B cell (primary cell): ENCODE results near the gene NEGR1. TPM values are rescaled to one million over a fixed set of nuclear protein-coding genes. Genes with fewer than 3 reads are reported as not detected.

ENCODE experiments used
- ATAC-seq: fragments of 200-7000 bp; cut with Tn5 transposase; one replicate; pipeline ENCODE4 v1.10.0; 2021; ENCODE audit warnings: low read depth, mild to moderate bottlenecking, moderate number of reproducible peaks, moderate library complexity
- CTCF ChIA-PET: fragments of 350-600 bp; sonication (Branson Sonifier 250); formaldehyde crosslinking; loops from one replicate; lab custom pipeline; 2021; ENCODE audit warnings: antibody characterized with exemption, inconsistent platforms; lab: Charles Lee
- POLR2A ChIA-PET: fragments of 350-600 bp; sonication (Branson Sonifier 250); formaldehyde crosslinking; loops from one replicate; lab custom pipeline; 2021; ENCODE audit warnings: antibody characterized with exemption; lab: Charles Lee
- DNase-seq: peaks from one replicate; pipeline ENCODE4 v3.0.0; 2013
- H2AFZ ChIP-seq: 2 replicates; pipeline ENCODE4 v1.6.1; 2012; ENCODE audit warnings: mild to moderate bottlenecking, low read depth, low read length; ENCODE audit not compliant: insufficient read depth, poor library complexity, severe bottlenecking
- H3K27ac ChIP-seq, 2 donors: 1 replicate in 1 of 2; 2 replicates in 1 of 2; pipeline ENCODE4 v1.5.1; 2012 to 2013; ENCODE audit warnings: low read length in 2 of 2, mild to moderate bottlenecking in 2 of 2, moderate library complexity in 1 of 2
- H3K27me3 ChIP-seq, 4 experiments: fragments of 200-600 bp in 1 of 4; sonication (generic) in 1 of 4; replicated peaks in 1 of 4; 1 replicate in 2 of 4; 2 replicates in 2 of 4; pipeline versions ENCODE4 v1.6.1 to v1.7.0; 2013 to 2016; ENCODE audit warnings: low read length in 3 of 4, mild to moderate bottlenecking in 2 of 4, mixed read lengths in 1 of 4, moderate library complexity in 1 of 4; ENCODE audit not compliant: insufficient read depth in 4 of 4, control insufficient read depth in 3 of 4; ENCODE audit errors: control extremely low read depth in 1 of 4
- H3K36me3 ChIP-seq, 2 experiments: replicated peaks in 1 of 2; 1 replicate in 1 of 2; 2 replicates in 1 of 2; pipeline versions ENCODE4 v1.6.1 to v1.7.1; 2013; ENCODE audit warnings: low read length in 1 of 2; ENCODE audit not compliant: insufficient read depth in 2 of 2, control insufficient read depth in 1 of 2; ENCODE audit errors: control extremely low read depth in 1 of 2, extremely low read depth in 1 of 2
- H3K4me1 ChIP-seq, 2 donors: fragments of 200-600 bp in 1 of 2; sonication (generic) in 1 of 2; 1 replicate in 1 of 2; 2 replicates in 1 of 2; pipeline versions ENCODE4 v1.5.1 to v1.6.1; 2013 to 2017; ENCODE audit warnings: low read length in 2 of 2; ENCODE audit not compliant: control insufficient read depth in 2 of 2, insufficient read depth in 2 of 2
- H3K4me2 ChIP-seq: replicated peaks from 2 replicates; pipeline ENCODE3; 2012; ENCODE audit warnings: mild to moderate bottlenecking, low read depth, low read length; ENCODE audit not compliant: poor library complexity, severe bottlenecking
- H3K4me3 ChIP-seq, 5 experiments: fragments of 200-600 bp in 1 of 5; sonication (generic) in 1 of 5; 1 replicate in 3 of 5; 2 replicates in 2 of 5; pipeline versions ENCODE4 v1.5.1 to v1.7.0; 2011 to 2016; ENCODE audit warnings: low read length in 4 of 5, mild to moderate bottlenecking in 4 of 5, low read depth in 2 of 5, control low read depth in 1 of 5, moderate library complexity in 1 of 5; ENCODE audit not compliant: insufficient read depth in 1 of 5; ENCODE audit errors: control extremely low read depth in 1 of 5, extremely low read depth in 1 of 5
- H3K79me2 ChIP-seq: fragments of 200-600 bp; sonication (generic); one replicate; pipeline ENCODE4 v1.6.0; 2016; ENCODE audit warnings: low read length; ENCODE audit not compliant: control insufficient read depth, insufficient read depth
- H3K9ac ChIP-seq: fragments of 200-600 bp; sonication (generic); 2 replicates; pipeline ENCODE4 v1.6.1; 2017; ENCODE audit warnings: mild to moderate bottlenecking, low read length, moderate library complexity
- H3K9me3 ChIP-seq, 3 donors: one replicate each; pipeline versions ENCODE4 v1.6.1 to v1.7.1; 2013; ENCODE audit warnings: low read length in 2 of 3; ENCODE audit not compliant: control insufficient read depth in 2 of 3, insufficient read depth in 1 of 3; ENCODE audit errors: control extremely low read depth in 1 of 3
- H4K20me1 ChIP-seq: 2 replicates; pipeline ENCODE4 v1.6.0; 2012; ENCODE audit warnings: mild to moderate bottlenecking, low read length; ENCODE audit not compliant: insufficient read depth, control insufficient read depth, poor library complexity, severe bottlenecking
- H3K27ac Mint-ChIP-seq: one replicate; pipeline ENCODE4 v1.8.0; 2021; ENCODE audit warnings: mixed read lengths
- H3K27me3 Mint-ChIP-seq: one replicate; pipeline ENCODE4 v1.8.0; 2021; ENCODE audit warnings: mixed read lengths
- H3K4me1 Mint-ChIP-seq: one replicate; pipeline ENCODE4 v1.8.0; 2021; ENCODE audit warnings: mixed read lengths
- H3K4me3 Mint-ChIP-seq: one replicate; pipeline ENCODE4 v1.8.0; 2021; ENCODE audit warnings: mixed read lengths
- H3K9me3 Mint-ChIP-seq: one replicate; pipeline ENCODE4 v1.8.0; 2022; ENCODE audit warnings: mixed read lengths; ENCODE audit not compliant: insufficient read depth
- CTCF ChIP-seq: fragments of 200-600 bp; IDR thresholded peaks from one replicate; pipeline ENCODE4 v1.8.0; 2022; ENCODE audit warnings: antibody characterized with exemption, mild to moderate bottlenecking
- EZH2 ChIP-seq: IDR thresholded peaks from 2 replicates; pipeline ENCODE4 v1.6.1; 2012; ENCODE audit warnings: borderline replicate concordance, low read depth, mild to moderate bottlenecking, moderate library complexity, low read length; ENCODE audit not compliant: insufficient read depth, poor library complexity, severe bottlenecking
- WGBS: methylation state at CpG from one replicate; pipeline ENCODE4 v1.1.5; 2013; ENCODE audit warnings: missing lambda C conversion rate; ENCODE audit not compliant: insufficient coverage; 5-methylcytosine and 5-hydroxymethylcytosine counted together
- intact Hi-C: fragments of 100-400 bp; cut with micrococcal nuclease; formaldehyde crosslinking; loops from one replicate; pipeline ENCODE4 v1.10.0; 2022
- polyA plus RNA-seq: library from polyadenylated mRNA; depleted of rRNA; stranded (reverse); fragments of >200 nt; gene quantifications from 2 replicates; pipeline ENCODE4 v1.2.3, GENCODE V29; 2012
- total RNA-seq, 2 donors: library from RNA; stranded (reverse); fragments of 120-200 nt in 1 of 2; gene quantifications; 1 replicate in 1 of 2; 2 replicates in 1 of 2; pipeline versions ENCODE4 v1.2.3 to v1.2.4, GENCODE V29; 2013 to 2022

Gene NEGR1
- total and polyA plus RNA-seq, 2 donors (not counting 1 experiment from before 2014, with no cell fraction given): 0.01 TPM; not detected in 1

- Mint-ChIP-seq H3K27ac (no peak overlapping the region), H3K4me3 (no peak overlapping the region), H3K9me3 (peaks cover 2% of the 10 kb centered on the region), H3K27me3 (no peaks in the 10 kb centered on the region), H3K4me1 (no peaks in the 10 kb centered on the region)
- Histone ChIP-seq H3K27me3 (no peaks in the 10 kb centered on the region), H3K9me3 (no peaks in the 10 kb centered on the region), H2AFZ (no peak overlapping the region), H3K4me3 (no peak overlapping the region), H3K9ac (no peak overlapping the region), H3K4me2 (no peak overlapping the region), H3K27ac (no peak overlapping the region), H3K36me3 (no peaks in the 10 kb centered on the region), H4K20me1 (no peaks in the 10 kb centered on the region), H3K79me2 (no peaks in the 10 kb centered on the region), H3K4me1 (no peaks in the 10 kb centered on the region)
- no peak for DNase-seq
- CTCF ChIA-PET: no interaction called here
- POLR2A ChIA-PET: no interaction called here
- no peak for ATAC-seq
- intact Hi-C loops: no loop called here
- 100% methylated on average over 1 of the region's 4 CpGs for WGBS
- TF ChIP-seq EZH2 (no peak), CTCF (no peak)
Observed at GRCh38 chr1:71660411-71660810, 621.9 kb downstream of the NEGR1 start.

- Histone ChIP-seq H4K20me1 (no peaks in the 10 kb centered on the region), H3K4me3 (no peak overlapping the region), H3K27ac (no peak overlapping the region), H3K36me3 (no peaks in the 10 kb centered on the region), H3K9ac (no peak overlapping the region), H3K4me1 (no peaks in the 10 kb centered on the region), H3K9me3 (no peaks in the 10 kb centered on the region), H3K4me2 (no peak overlapping the region), H2AFZ (no peak overlapping the region), H3K79me2 (no peaks in the 10 kb centered on the region), H3K27me3 (no peaks in the 10 kb centered on the region)
- no CpG with 5 or more reads among the region's 4 CpGs for WGBS
- ChIA-PET POLR2A (no interaction called here), CTCF (no interaction called here)
- intact Hi-C loops: no loop called here
- Mint-ChIP-seq H3K9me3 (peaks cover 2% of the 10 kb centered on the region), H3K4me3 (no peak overlapping the region), H3K27me3 (no peaks in the 10 kb centered on the region), H3K4me1 (no peaks in the 10 kb centered on the region), H3K27ac (no peak overlapping the region)
- no peak for DNase-seq
- no peak for TF ChIP-seq CTCF
- no peak for TF ChIP-seq EZH2
- ATAC-seq: no peak
Observed at GRCh38 chr1:71657891-71658679, 624.3 kb downstream of the NEGR1 start.
